Measurements from ENCODE around the gene CITED1.

The CITED1 gene

GRCh38 chrX:72276478-72276953 lies 29.2 kb downstream of the CITED1 start:
- peak overlapping the region; percentile 97 for H3K4me3 ChIP-seq (ENCODE audit: insufficient read length, low read depth)
- no peaks in the 10 kb centered on the region for H3K9me3 ChIP-seq (ENCODE audit: insufficient read depth, low read length)
- H3K4me1 ChIP-seq (ENCODE audit: insufficient read depth, insufficient read length): no peaks in the 10 kb centered on the region
- H3K9ac ChIP-seq (ENCODE audit: insufficient read length, low read depth): peak overlapping the region; percentile 95
- DNase-seq (ENCODE audit: low read depth, low spot score): no peak
- peaks cover 51% of the 10 kb centered on the region for H3K36me3 ChIP-seq (ENCODE audit: insufficient read depth, insufficient read length, low read length)
- no peak for TF ChIP-seq SUZ12 (IDR thresholded peaks at IDR 0.05; ENCODE audit: extremely low read depth, insufficient read depth, insufficient read length)
- no peak for TF ChIP-seq YY1 (IDR thresholded peaks at IDR 0.05; ENCODE audit: insufficient read depth, insufficient read length)
- TF ChIP-seq ZNF274 (IDR thresholded peaks at IDR 0.05; ENCODE audit: low read depth, low read length): no peak
- peaks cover 7% of the 10 kb centered on the region for H3K27me3 ChIP-seq (ENCODE audit: insufficient read depth, insufficient read length)

- H3K4me3 ChIP-seq (ENCODE audit: insufficient read length, low read depth): peak overlapping the region; percentile 24
- H3K9me3 ChIP-seq (ENCODE audit: insufficient read depth, low read length): no peaks in the 10 kb centered on the region
- peaks cover 2% of the 10 kb centered on the region for H3K4me1 ChIP-seq (ENCODE audit: insufficient read depth, insufficient read length)
- TF ChIP-seq SUZ12 (IDR thresholded peaks at IDR 0.05; ENCODE audit: extremely low read depth, insufficient read depth, insufficient read length) (no peak), YY1 (IDR thresholded peaks at IDR 0.05; ENCODE audit: insufficient read depth, insufficient read length) (no peak), ZNF274 (IDR thresholded peaks at IDR 0.05; ENCODE audit: low read depth, low read length) (no peak)
- H3K36me3 ChIP-seq (ENCODE audit: insufficient read depth, insufficient read length, low read length): peaks cover 67% of the 10 kb centered on the region
- H3K27me3 ChIP-seq (ENCODE audit: insufficient read depth, insufficient read length): peaks cover 7% of the 10 kb centered on the region
- no peak for DNase-seq (ENCODE audit: low read depth, low spot score)
- peak overlapping the region; percentile 27 for H3K9ac ChIP-seq (ENCODE audit: insufficient read length, low read depth)
Measured at GRCh38 chrX:72274526-72274925, 31.2 kb downstream of the CITED1 start.

GRCh38 chrX:72273718-72274117 lies 32.0 kb downstream of the CITED1 start:
- TF ChIP-seq YY1 (IDR thresholded peaks at IDR 0.05; ENCODE audit: insufficient read depth, insufficient read length): no peak
- TF ChIP-seq SUZ12 (IDR thresholded peaks at IDR 0.05; ENCODE audit: extremely low read depth, insufficient read depth, insufficient read length): no peak
- TF ChIP-seq ZNF274 (IDR thresholded peaks at IDR 0.05; ENCODE audit: low read depth, low read length): no peak
- Histone ChIP-seq H3K4me3 (ENCODE audit: insufficient read length, low read depth) (no peak overlapping the region), H3K4me1 (ENCODE audit: insufficient read depth, insufficient read length) (peaks cover 2% of the 10 kb centered on the region), H3K9me3 (ENCODE audit: insufficient read depth, low read length) (no peaks in the 10 kb centered on the region), H3K9ac (ENCODE audit: insufficient read length, low read depth) (peak overlapping the region; percentile 51), H3K36me3 (ENCODE audit: insufficient read depth, insufficient read length, low read length) (peaks cover 75% of the 10 kb centered on the region), H3K27me3 (ENCODE audit: insufficient read depth, insufficient read length) (peaks cover 3% of the 10 kb centered on the region)
- no peak for DNase-seq (ENCODE audit: low read depth, low spot score)

- Histone ChIP-seq H3K4me3 (ENCODE audit: insufficient read length, low read depth) (no peak overlapping the region), H3K9ac (ENCODE audit: insufficient read length, low read depth) (no peak overlapping the region), H3K27me3 (ENCODE audit: insufficient read depth, insufficient read length) (no peaks in the 10 kb centered on the region), H3K9me3 (ENCODE audit: insufficient read depth, low read length) (no peaks in the 10 kb centered on the region), H3K4me1 (ENCODE audit: insufficient read depth, insufficient read length) (peaks cover 2% of the 10 kb centered on the region), H3K36me3 (ENCODE audit: insufficient read depth, insufficient read length, low read length) (peaks cover 84% of the 10 kb centered on the region)
- no peak for DNase-seq (ENCODE audit: low read depth, low spot score)
- TF ChIP-seq YY1 (IDR thresholded peaks at IDR 0.05; ENCODE audit: insufficient read depth, insufficient read length) (no peak), SUZ12 (IDR thresholded peaks at IDR 0.05; ENCODE audit: extremely low read depth, insufficient read depth, insufficient read length) (no peak), ZNF274 (IDR thresholded peaks at IDR 0.05; ENCODE audit: low read depth, low read length) (no peak)
Measured at GRCh38 chrX:72272868-72273267, 32.8 kb downstream of the CITED1 start.

- H3K36me3 ChIP-seq (ENCODE audit: insufficient read depth, insufficient read length, low read length): peaks cover 92% of the 10 kb centered on the region
- no peaks in the 10 kb centered on the region for H3K9me3 ChIP-seq (ENCODE audit: insufficient read depth, low read length)
- H3K27me3 ChIP-seq (ENCODE audit: insufficient read depth, insufficient read length): no peaks in the 10 kb centered on the region
- no peak for TF ChIP-seq SUZ12 (IDR thresholded peaks at IDR 0.05; ENCODE audit: extremely low read depth, insufficient read depth, insufficient read length)
- DNase-seq (ENCODE audit: low read depth, low spot score): no peak
- no peak overlapping the region for H3K9ac ChIP-seq (ENCODE audit: insufficient read length, low read depth)
- H3K4me3 ChIP-seq (ENCODE audit: insufficient read length, low read depth): no peak overlapping the region
- peaks cover 2% of the 10 kb centered on the region for H3K4me1 ChIP-seq (ENCODE audit: insufficient read depth, insufficient read length)
Measured at GRCh38 chrX:72271812-72272211, 33.9 kb downstream of the CITED1 start.

GRCh38 chrX:72271091-72271788 lies 34.5 kb downstream of the CITED1 start:
- Histone ChIP-seq H3K27me3 (ENCODE audit: insufficient read depth, insufficient read length) (no peaks in the 10 kb centered on the region), H3K9ac (ENCODE audit: insufficient read length, low read depth) (no peak overlapping the region), H3K4me3 (ENCODE audit: insufficient read length, low read depth) (no peak overlapping the region), H3K4me1 (ENCODE audit: insufficient read depth, insufficient read length) (peaks cover 2% of the 10 kb centered on the region), H3K36me3 (ENCODE audit: insufficient read depth, insufficient read length, low read length) (peaks cover 88% of the 10 kb centered on the region), H3K9me3 (ENCODE audit: insufficient read depth, low read length) (no peaks in the 10 kb centered on the region)
- no peak for DNase-seq (ENCODE audit: low read depth, low spot score)
- TF ChIP-seq SUZ12 (IDR thresholded peaks at IDR 0.05; ENCODE audit: extremely low read depth, insufficient read depth, insufficient read length) (no peak), YY1 (IDR thresholded peaks at IDR 0.05; ENCODE audit: insufficient read depth, insufficient read length) (no peak), ZNF274 (IDR thresholded peaks at IDR 0.05; ENCODE audit: low read depth, low read length) (no peak)

- H3K4me1 ChIP-seq (ENCODE audit: insufficient read depth, insufficient read length): peaks cover 2% of the 10 kb centered on the region
- H3K36me3 ChIP-seq (ENCODE audit: insufficient read depth, insufficient read length, low read length): peaks cover 80% of the 10 kb centered on the region
- no peaks in the 10 kb centered on the region for H3K9me3 ChIP-seq (ENCODE audit: insufficient read depth, low read length)
- no peaks in the 10 kb centered on the region for H3K27me3 ChIP-seq (ENCODE audit: insufficient read depth, insufficient read length)
- H3K4me3 ChIP-seq (ENCODE audit: insufficient read length, low read depth): no peak overlapping the region
- no peak for DNase-seq (ENCODE audit: low read depth, low spot score)
- TF ChIP-seq SUZ12 (IDR thresholded peaks at IDR 0.05; ENCODE audit: extremely low read depth, insufficient read depth, insufficient read length) (no peak), ZNF274 (IDR thresholded peaks at IDR 0.05; ENCODE audit: low read depth, low read length) (no peak), YY1 (IDR thresholded peaks at IDR 0.05; ENCODE audit: insufficient read depth, insufficient read length) (no peak)
- H3K9ac ChIP-seq (ENCODE audit: insufficient read length, low read depth): no peak overlapping the region
Measured at GRCh38 chrX:72270316-72270866, 35.3 kb downstream of the CITED1 start.
